ENCODE data around the gene TMEM121. TPM values are rescaled to one million over a fixed set of nuclear protein-coding genes. Genes with fewer than 3 reads are reported as not detected.

Gene TMEM121
- total and polyA plus RNA-seq, 8 donors = 2.4 to 5.4 (median 3.2) TPM

- DNase-seq (peak; percentile 95 to 98 (median 96)), ATAC-seq (peak; percentile 67)
- Histone ChIP-seq H3K9me3 (no peaks in the 10 kb centered on the region), H3K4me3 (peak overlapping the region; percentile 15), H3K27ac (peak overlapping the region; percentile 92 to 97), H3K4me1 (peaks cover 54 to 86% of the 10 kb centered on the region in 2 donors), H3K36me3 (peaks cover 0 to 18% of the 10 kb centered on the region in 2 donors), H3K27me3 (peaks cover 0 to 82% of the 10 kb centered on the region in 2 donors)
- no peak for TF ChIP-seq CTCF (IDR thresholded peaks at IDR 0.05)
- intact Hi-C loops (cut with DNase I) = no loop called here
These were observed 44.4 kb upstream of the TMEM121 start for GRCh38 chr14:105481886-105482457.

- peaks cover 0 to 84% of the 10 kb centered on the region in 2 donors for H3K27me3 ChIP-seq
- peaks cover 50 to 89% of the 10 kb centered on the region in 2 donors for H3K4me1 ChIP-seq
- intact Hi-C loops (cut with DNase I) = no loop called here
- no peaks in the 10 kb centered on the region for H3K9me3 ChIP-seq
- H3K36me3 ChIP-seq = peaks cover 0 to 18% of the 10 kb centered on the region in 2 donors
- ATAC-seq = no peak
- H3K4me3 ChIP-seq = no peak overlapping the region
- no peak for TF ChIP-seq CTCF (IDR thresholded peaks at IDR 0.05)
- H3K27ac ChIP-seq = peak overlapping the region; percentile 92 to 97
- no peak for DNase-seq
These were observed 43.8 kb upstream of the TMEM121 start for GRCh38 chr14:105482486-105483110.

DNA sequence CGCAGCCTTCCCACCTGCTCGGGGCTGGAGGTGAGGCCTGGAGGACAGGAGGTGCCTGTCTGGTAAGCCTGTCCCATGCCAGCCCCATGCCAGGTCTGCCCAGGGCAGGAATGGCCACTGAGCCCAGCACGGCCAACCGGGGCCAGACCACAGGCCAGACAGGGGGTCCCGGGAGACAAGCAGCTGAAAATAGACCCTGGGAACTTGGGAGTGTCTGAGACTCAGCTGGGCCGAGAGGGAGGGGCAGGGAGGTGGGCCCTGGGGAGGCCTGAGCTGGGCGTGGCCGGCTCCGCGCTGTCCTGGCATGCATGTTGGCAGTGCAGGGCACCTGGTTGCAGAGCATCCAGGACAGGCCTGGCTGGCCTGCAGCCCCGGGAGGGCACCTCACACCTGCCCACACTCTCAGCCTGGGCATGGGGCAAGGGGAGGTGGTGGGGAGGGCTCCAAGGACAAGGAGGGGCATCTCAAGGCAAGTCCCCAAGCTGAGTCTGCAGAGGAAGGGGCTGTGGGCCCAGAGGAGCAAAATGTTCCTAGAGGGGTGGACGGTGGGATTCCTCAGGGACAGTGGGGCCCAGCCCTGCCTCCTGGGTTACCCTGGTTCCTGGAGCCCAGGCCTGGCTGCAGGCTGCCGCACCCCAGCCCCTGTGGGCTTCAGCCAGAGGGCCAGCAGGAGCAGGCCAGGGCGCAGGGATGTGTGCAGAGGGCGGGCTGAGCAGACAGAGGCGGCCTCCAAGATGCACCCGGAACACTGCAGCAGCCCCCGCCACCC, 42.9 kb upstream of the TMEM121 start:
- H3K4me1 ChIP-seq = peaks cover 51 to 95% of the 10 kb centered on the region in 2 donors
- no peak for DNase-seq
- H3K27ac ChIP-seq = peak overlapping the region; percentile 92 to 97

DNA sequence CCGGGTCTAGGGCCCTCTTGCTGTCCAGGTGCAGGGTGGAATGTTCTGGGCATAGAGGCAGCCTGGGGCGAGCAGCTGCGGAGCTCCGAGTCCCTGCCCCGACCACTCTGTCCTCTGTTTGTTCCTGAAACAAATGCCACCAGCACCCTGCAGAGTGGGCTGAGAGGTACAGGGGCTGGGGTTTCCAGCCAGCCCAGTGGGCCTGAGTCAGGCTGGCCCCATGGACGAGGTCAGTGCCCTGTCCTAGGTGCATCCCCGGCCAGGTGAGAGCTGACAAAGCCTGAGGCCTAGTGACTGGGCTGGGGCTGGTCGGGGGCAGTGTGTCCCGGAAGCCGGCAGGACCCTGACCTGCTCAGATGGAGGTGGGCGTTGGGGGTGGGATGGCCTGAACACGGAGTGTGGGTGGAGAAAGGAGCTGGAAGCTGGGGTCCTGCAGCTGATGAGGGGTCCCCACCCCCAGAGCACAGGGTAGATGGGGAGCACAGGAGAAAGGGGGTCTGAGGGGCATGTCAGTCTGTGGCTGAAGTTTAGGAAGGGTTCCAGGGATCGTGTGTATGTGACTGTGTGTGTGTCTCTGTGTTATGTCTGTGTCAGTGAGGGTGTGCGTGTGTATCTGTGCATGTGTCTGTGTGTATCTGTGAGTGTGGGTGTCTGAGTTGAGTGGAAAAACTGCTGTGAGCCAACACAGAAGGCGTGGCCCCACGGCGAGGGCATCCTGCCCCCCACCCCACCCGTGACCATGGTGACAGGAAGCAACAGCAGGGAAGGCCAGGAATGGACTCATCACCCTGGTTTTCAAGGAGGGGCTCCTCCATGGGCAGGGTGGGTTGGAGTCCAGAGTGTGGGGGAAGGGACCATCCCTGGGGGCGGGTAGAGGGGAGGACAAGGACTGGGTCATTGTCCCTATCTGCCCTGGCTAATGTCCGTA, 42.0 kb upstream of the TMEM121 start:
- Histone ChIP-seq H3K27ac (peak overlapping the region in 1 of 2 donors; percentile 97), H3K4me1 (peaks cover 59 to 98% of the 10 kb centered on the region in 2 donors), H3K9me3 (no peaks in the 10 kb centered on the region), H3K36me3 (peaks cover 0 to 5% of the 10 kb centered on the region in 2 donors), H3K4me3 (no peak overlapping the region), H3K27me3 (peaks cover 0 to 76% of the 10 kb centered on the region in 2 donors)
- intact Hi-C loops (cut with DNase I) = no loop called here
- ATAC-seq (no peak), DNase-seq (peak in 1 of 4 donors; percentile 52)
- TF ChIP-seq CTCF (IDR thresholded peaks at IDR 0.05) = no peak

More for the DNA sequence above, 42.9 kb upstream of the TMEM121 start:
- no peak for ATAC-seq
- H3K4me3 ChIP-seq = no peak overlapping the region
- no peak for TF ChIP-seq CTCF (IDR thresholded peaks at IDR 0.05)
- H3K27me3 ChIP-seq = peaks cover 0 to 84% of the 10 kb centered on the region in 2 donors
- no peaks in the 10 kb centered on the region for H3K9me3 ChIP-seq
- H3K36me3 ChIP-seq = peaks cover 0 to 14% of the 10 kb centered on the region in 2 donors
- intact Hi-C loops (cut with DNase I) = no loop called here
